ENCODE data around the gene POGLUT2. TPM values are rescaled to one million over a fixed set of nuclear protein-coding genes. Genes with fewer than 3 reads are reported as not detected.

Gene POGLUT2
- total and polyA plus RNA-seq, 10 of the 15 experiments (the other 5 are each of a cell fraction or from before 2014, with no cell fraction given), result 2.9 to 11.3 (median 7.6) TPM

DNA sequence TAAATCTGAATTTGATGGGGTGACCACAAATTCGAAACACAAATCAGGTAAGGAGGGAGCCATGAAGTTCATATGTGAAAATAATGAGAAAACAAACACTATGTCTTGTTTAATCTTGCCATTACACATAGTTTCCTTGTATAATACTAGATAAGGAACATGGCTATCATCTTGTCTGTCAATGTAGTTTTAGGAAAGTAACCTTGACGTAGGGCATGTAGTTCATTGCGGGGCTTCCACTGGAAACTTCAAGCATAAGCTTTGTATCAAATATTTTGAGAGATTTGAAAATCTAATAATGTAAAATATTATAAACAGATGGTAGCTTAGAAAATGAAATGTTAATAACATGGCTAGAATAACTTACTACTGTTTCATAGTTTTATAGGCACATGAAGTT, 8.9 kb upstream of the POGLUT2 start:
- FAIRE-seq (no peak), ATAC-seq (no peak), DNase-seq (ENCODE audit: low read depth, low spot score) (no peak)
- Histone ChIP-seq H3K36me3 (ENCODE audit: control insufficient read depth in 2 of 2, insufficient read depth in 2 of 2, low read length in 1 of 2) (peaks cover 0 to 2% of the 10 kb centered on the region in 2 experiments; a peak in 1 of 4 replicates), H3K27ac (ENCODE audit: control insufficient read depth, insufficient read depth) (no peak overlapping the region), H2AFZ (ENCODE audit: control insufficient read depth, low read depth, low read length) (no peak overlapping the region), H3K4me1 (ENCODE audit: control insufficient read depth, insufficient read depth, low read length) (peaks cover 2% of the 10 kb centered on the region), H3K79me2 (ENCODE audit: control insufficient read depth, insufficient read depth, low read length) (peaks cover 3% of the 10 kb centered on the region), H3K9ac (ENCODE audit: control insufficient read depth, insufficient read depth, low read length) (no peak overlapping the region), H3K4me2 (ENCODE audit: control insufficient read depth, insufficient read depth) (no peak overlapping the region), H4K20me1 (ENCODE audit: control insufficient read depth, insufficient read depth) (no peaks in the 10 kb centered on the region), H3K27me3 (replicated peaks in 1 of 2; ENCODE audit: control insufficient read depth in 2 of 2, insufficient read depth in 2 of 2, low read length in 1 of 2) (no peaks in the 10 kb centered on the region), H3K4me3 (no peak overlapping the region), H3K9me3 (replicated peaks; ENCODE audit: control insufficient read depth, insufficient read depth, low read length) (peaks cover 4% of the 10 kb centered on the region)
- ChIA-PET POLR2A (no interaction called here), RAD21 (ENCODE audit: unreplicated experiment) (interaction anchor here (1.0 kb wide), 1 partner anchor 34 kb away, joined by 3 read pairs; the partner anchor contains the start of gene TEX30), CTCF (interaction anchor here (1.3 kb wide), 1 partner anchor 216 kb away, joined by 3 read pairs; no protein-coding TSS in a partner anchor), SMC1A (ENCODE audit: uncharacterized antibody, unreplicated experiment) (interaction anchor here (0.7 to 1.5 kb wide), 4 partner anchors 8 to 222 kb away, joined by 3 read pairs; partner anchors contain the start of gene BIVM)
- intact Hi-C loops (cut with micrococcal nuclease; ENCODE audit: unreplicated experiment) (no loop called here), in situ Hi-C loops (cut with MboI) (no loop called here)
- BruUV-seq (replicated peaks), result no TSS peak
- TF ChIP-seq SUZ12 (IDR thresholded peaks at IDR 0.05; ENCODE audit: unreplicated experiment) (no peak), SREBF2 (IDR thresholded peaks at IDR 0.05; ENCODE audit: low read length) (no peak), YY1 (IDR thresholded peaks at IDR 0.05; ENCODE audit: low read depth, low read length) (no peak), HCFC1 (IDR thresholded peaks at IDR 0.05; ENCODE audit: low read length) (no peak), GABPA (IDR thresholded peaks at IDR 0.05; ENCODE audit: low read depth) (no peak), SRF (IDR thresholded peaks at IDR 0.05; ENCODE audit: low read depth in 2 of 2, low read length in 2 of 2) (no peak), LARP7 (IDR thresholded peaks at IDR 0.05) (no peak), MYC (IDR thresholded peaks at IDR 0.05; ENCODE audit: insufficient read depth, insufficient read length, insufficient replicate concordance, low read length, severe bottlenecking) (no peak), SMAD5 (IDR thresholded peaks at IDR 0.05; ENCODE audit: low read depth) (no peak)
- TF ChIP-seq, protein P1, sequence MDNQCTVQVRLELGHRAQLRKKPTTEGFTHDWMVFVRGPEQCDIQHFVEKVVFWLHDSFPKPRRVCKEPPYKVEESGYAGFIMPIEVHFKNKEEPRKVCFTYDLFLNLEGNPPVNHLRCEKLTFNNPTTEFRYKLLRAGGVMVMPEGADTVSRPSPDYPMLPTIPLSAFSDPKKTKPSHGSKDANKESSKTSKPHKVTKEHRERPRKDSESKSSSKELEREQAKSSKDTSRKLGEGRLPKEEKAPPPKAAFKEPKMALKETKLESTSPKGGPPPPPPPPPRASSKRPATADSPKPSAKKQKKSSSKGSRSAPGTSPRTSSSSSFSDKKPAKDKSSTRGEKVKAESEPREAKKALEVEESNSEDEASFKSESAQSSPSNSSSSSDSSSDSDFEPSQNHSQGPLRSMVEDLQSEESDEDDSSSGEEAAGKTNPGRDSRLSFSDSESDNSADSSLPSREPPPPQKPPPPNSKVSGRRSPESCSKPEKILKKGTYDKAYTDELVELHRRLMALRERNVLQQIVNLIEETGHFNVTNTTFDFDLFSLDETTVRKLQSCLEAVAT (IDR thresholded peaks at IDR 0.05), result no peak
- TF ChIP-seq, protein P2, sequence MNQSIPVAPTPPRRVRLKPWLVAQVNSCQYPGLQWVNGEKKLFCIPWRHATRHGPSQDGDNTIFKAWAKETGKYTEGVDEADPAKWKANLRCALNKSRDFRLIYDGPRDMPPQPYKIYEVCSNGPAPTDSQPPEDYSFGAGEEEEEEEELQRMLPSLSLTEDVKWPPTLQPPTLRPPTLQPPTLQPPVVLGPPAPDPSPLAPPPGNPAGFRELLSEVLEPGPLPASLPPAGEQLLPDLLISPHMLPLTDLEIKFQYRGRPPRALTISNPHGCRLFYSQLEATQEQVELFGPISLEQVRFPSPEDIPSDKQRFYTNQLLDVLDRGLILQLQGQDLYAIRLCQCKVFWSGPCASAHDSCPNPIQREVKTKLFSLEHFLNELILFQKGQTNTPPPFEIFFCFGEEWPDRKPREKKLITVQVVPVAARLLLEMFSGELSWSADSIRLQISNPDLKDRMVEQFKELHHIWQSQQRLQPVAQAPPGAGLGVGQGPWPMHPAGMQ (IDR thresholded peaks at IDR 0.05; ENCODE audit: borderline replicate concordance), result no peak
- TF ChIP-seq, protein P3, sequence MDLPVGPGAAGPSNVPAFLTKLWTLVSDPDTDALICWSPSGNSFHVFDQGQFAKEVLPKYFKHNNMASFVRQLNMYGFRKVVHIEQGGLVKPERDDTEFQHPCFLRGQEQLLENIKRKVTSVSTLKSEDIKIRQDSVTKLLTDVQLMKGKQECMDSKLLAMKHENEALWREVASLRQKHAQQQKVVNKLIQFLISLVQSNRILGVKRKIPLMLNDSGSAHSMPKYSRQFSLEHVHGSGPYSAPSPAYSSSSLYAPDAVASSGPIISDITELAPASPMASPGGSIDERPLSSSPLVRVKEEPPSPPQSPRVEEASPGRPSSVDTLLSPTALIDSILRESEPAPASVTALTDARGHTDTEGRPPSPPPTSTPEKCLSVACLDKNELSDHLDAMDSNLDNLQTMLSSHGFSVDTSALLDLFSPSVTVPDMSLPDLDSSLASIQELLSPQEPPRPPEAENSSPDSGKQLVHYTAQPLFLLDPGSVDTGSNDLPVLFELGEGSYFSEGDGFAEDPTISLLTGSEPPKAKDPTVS (IDR thresholded peaks at IDR 0.05; ENCODE audit: low read depth, low read length), result no peak
- 96% methylated on average over 3 of the region's 3 CpGs for WGBS (ENCODE audit: insufficient coverage, insufficient replicate concordance, low lambda C conversion rate, missing lambda C conversion rate)
